Prostate gland (tissue), 2 donors: Measurements from ENCODE around the gene PCDHB3.
"Not testable (repeated sequence)": the region's sequence is repeated elsewhere in the genome, so short reads cannot be mapped to it uniquely, and the experiment has no call there.

Source experiments
- CTCF ChIP-seq, 4 experiments: fragments of 200-600 bp in 2 of 4; fragments of 450-650 bp in 2 of 4; sonication (generic) in 2 of 4; IDR thresholded peaks; 1 replicate in 3 of 4; 2 replicates in 1 of 4; pipeline ENCODE4 v1.5.1; 2016 to 2019; ENCODE audit warnings: antibody characterized with exemption in 4 of 4, mild to moderate bottlenecking in 2 of 4, moderate library complexity in 2 of 4
- POLR2A ChIP-seq: fragments of 450-650 bp; IDR thresholded peaks from one replicate; pipeline ENCODE4 v1.6.1; 2016; ENCODE audit warnings: antibody characterized with exemption, mild to moderate bottlenecking
- POLR2AphosphoS5 ChIP-seq: sonication (generic); formaldehyde crosslinking; IDR thresholded peaks from one replicate; pipeline ENCODE4 v1.6.1; 2017; ENCODE audit warnings: antibody characterized with exemption

GRCh38 chr5:141096181-141096580 lies 4.1 kb upstream of the PCDHB3 start:
- TF ChIP-seq POLR2AphosphoS5; POLR2A; CTCF (IDR thresholded peaks at IDR 0.05): not testable (repeated sequence)
